Activated CD4-positive, alpha-beta T cell treated with anti-CD3 and anti-CD28 coated beads, Interleukin-2, amount 10 ng/mL, durations not matched to agents 24 days and 14 days (primary cell): ENCODE measurements around the gene MEGF11. TPM values are rescaled to one million over a fixed set of nuclear protein-coding genes. Genes with fewer than 3 reads are reported as not detected.

Experiments used
- DNase-seq: peaks from one replicate; pipeline ENCODE4 v3.0.0; 2022
- H3K27ac Mint-ChIP-seq: one replicate; pipeline ENCODE4 v1.8.0; 2022; ENCODE audit warnings: mild to moderate bottlenecking, mixed read lengths
- H3K27me3 Mint-ChIP-seq: one replicate; pipeline ENCODE4 v1.8.0; 2022; ENCODE audit warnings: mixed read lengths
- H3K36me3 Mint-ChIP-seq: one replicate; pipeline ENCODE4 v1.8.0; 2022; ENCODE audit warnings: low read depth, mild to moderate bottlenecking, mixed read lengths
- H3K4me1 Mint-ChIP-seq: one replicate; pipeline ENCODE4 v1.8.0; 2021; ENCODE audit warnings: mixed read lengths
- H3K4me3 Mint-ChIP-seq: one replicate; pipeline ENCODE4 v1.8.0; 2022; ENCODE audit warnings: mild to moderate bottlenecking, moderate library complexity, mixed read lengths
- H3K9me3 Mint-ChIP-seq: one replicate; pipeline ENCODE4 v1.8.0; 2021; ENCODE audit warnings: mixed read lengths
- intact Hi-C: fragments of 100-400 bp; cut with micrococcal nuclease; formaldehyde crosslinking; loops from one replicate; pipeline ENCODE4 v1.15.1; 2023
- total RNA-seq: library from RNA; stranded (reverse); gene quantifications from 2 replicates; pipeline ENCODE4 v1.2.3, GENCODE V29; 2022

Gene MEGF11
- total RNA-seq, 1 donor from 2014 or later = not detected

- H3K27me3 Mint-ChIP-seq = peaks cover 3% of the 10 kb centered on the region
- no peak overlapping the region for H3K27ac Mint-ChIP-seq
- intact Hi-C loops = no loop called here
- H3K36me3 Mint-ChIP-seq = no peaks in the 10 kb centered on the region
- no peaks in the 10 kb centered on the region for H3K9me3 Mint-ChIP-seq
- no peak overlapping the region for H3K4me3 Mint-ChIP-seq
- DNase-seq = no peak
- peaks cover 5% of the 10 kb centered on the region for H3K4me1 Mint-ChIP-seq
Measured at GRCh38 chr15:65930134-65930533, 323.4 kb downstream of the MEGF11 start.

DNA sequence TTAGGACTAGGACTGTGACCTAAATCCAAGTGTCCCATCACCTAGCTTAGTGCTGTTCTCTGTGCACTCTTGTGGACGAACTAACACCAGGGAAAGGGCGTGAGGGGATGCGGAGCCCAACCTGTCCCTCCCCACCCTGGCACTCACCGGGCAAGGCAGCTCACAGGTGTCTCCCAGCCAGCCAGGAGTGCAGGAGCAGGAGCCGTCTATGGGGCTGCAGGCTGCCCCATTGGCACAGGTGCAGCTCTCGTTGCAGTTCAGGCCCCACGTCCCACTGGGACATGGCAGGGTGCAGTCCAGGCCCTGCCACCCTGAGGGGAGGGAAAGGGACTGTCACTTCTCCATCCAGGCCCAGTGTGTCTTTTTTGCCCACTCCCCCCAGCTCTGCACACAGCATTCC is 324.0 kb downstream of the MEGF11 start:
- no peak for DNase-seq
- Mint-ChIP-seq H3K4me3 (no peak overlapping the region), H3K36me3 (no peaks in the 10 kb centered on the region), H3K9me3 (no peaks in the 10 kb centered on the region), H3K4me1 (peaks cover 5% of the 10 kb centered on the region), H3K27me3 (peaks cover 3% of the 10 kb centered on the region), H3K27ac (no peak overlapping the region)
- intact Hi-C loops = no loop called here

DNA sequence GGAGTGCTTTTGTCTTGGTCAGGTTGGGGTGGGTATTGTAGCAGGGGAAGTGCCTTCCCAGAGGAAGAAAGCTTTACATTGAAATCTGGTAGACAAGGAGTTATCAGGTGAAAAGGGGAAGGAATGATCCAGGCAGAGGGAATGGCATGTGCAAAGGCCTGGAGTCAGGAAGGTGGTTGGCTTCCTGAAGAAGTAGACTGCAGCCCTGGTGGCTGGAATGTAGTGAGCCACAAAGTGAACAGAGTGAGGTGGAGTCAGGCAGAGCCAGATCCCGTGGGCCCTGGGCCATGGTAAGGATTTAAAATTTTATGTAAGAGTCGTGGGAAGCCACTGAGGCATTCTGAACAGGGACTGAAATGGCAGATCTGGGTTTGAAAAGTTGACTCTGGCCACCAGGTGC is 326.0 kb downstream of the MEGF11 start:
- H3K4me1 Mint-ChIP-seq = no peaks in the 10 kb centered on the region
- H3K27me3 Mint-ChIP-seq = no peaks in the 10 kb centered on the region
- H3K27ac Mint-ChIP-seq = no peak overlapping the region
- no peak overlapping the region for H3K4me3 Mint-ChIP-seq
- no peaks in the 10 kb centered on the region for H3K9me3 Mint-ChIP-seq
- no peak for DNase-seq
- intact Hi-C loops = no loop called here
- no peaks in the 10 kb centered on the region for H3K36me3 Mint-ChIP-seq

DNA sequence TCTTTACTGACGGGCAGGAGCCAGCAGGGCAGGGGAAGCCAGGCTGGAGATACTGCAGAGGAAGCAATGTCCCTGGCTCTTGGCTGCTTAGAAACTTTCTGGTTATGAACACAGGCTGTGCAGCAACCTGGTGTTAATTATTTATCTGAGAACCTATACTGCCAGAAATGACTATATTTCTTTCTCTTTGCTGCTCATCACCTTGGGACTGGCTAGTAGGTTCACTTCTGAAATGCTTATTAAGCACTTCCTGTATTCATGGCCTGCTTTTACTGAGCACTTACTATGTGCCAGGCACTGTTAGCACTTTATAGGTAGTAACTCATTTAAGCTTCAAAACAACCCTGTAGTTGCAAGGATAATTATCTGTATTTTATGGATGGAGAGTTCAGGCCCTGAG is 326.7 kb downstream of the MEGF11 start:
- Mint-ChIP-seq H3K9me3 (no peaks in the 10 kb centered on the region), H3K4me1 (no peaks in the 10 kb centered on the region), H3K36me3 (no peaks in the 10 kb centered on the region), H3K27ac (no peak overlapping the region), H3K27me3 (no peaks in the 10 kb centered on the region), H3K4me3 (no peak overlapping the region)
- intact Hi-C loops = no loop called here
- no peak for DNase-seq

DNA sequence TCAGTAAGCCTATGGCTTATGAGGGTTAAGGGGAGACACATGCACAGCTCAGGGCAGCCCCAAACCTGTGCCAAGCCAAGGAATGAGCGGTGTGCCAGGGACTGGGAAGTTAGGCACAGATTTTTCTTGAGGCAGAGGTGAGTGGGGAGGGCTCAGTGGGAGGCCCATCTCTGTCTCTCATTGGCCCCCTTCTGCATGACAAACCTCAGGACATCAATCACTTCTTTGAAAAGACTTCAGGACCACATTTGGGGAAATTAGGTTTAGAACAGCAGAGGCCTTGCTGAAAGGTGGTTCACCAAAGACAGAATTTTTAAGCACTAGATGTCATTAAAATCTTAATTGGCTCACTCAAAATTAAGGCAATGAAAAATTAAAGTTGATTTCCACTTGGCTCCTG is 327.1 kb downstream of the MEGF11 start:
- intact Hi-C loops = no loop called here
- DNase-seq = no peak
- Mint-ChIP-seq H3K27ac (no peak overlapping the region), H3K36me3 (no peaks in the 10 kb centered on the region), H3K27me3 (no peaks in the 10 kb centered on the region), H3K4me3 (no peak overlapping the region), H3K4me1 (no peaks in the 10 kb centered on the region), H3K9me3 (no peaks in the 10 kb centered on the region)

DNA sequence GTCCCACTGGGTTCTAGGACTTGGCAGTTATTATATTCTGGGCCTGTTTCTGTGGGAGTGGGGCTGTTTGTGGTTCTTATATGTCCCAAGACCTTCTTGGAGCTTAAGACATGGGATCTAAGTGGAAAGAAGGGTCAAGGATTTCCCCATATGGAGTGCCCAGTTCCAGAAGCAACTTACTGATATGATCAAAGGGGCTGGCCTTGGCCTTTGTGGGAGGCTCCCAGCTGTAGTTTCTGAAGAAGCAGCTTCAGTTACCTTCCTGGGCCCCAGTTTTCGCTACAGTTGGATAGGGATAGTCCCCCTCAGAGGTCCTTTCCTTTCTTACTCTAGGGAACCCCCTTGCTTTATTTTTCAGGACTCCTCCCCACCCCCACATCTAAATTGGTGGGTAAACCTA is 328.2 kb downstream of the MEGF11 start:
- H3K27me3 Mint-ChIP-seq = no peaks in the 10 kb centered on the region
- H3K4me1 Mint-ChIP-seq = peaks cover 7% of the 10 kb centered on the region
- no peaks in the 10 kb centered on the region for H3K9me3 Mint-ChIP-seq
- no peak for DNase-seq
- H3K4me3 Mint-ChIP-seq = no peak overlapping the region
- H3K27ac Mint-ChIP-seq = no peak overlapping the region
- intact Hi-C loops = no loop called here
- H3K36me3 Mint-ChIP-seq = no peaks in the 10 kb centered on the region

- H3K36me3 Mint-ChIP-seq = no peaks in the 10 kb centered on the region
- no peak overlapping the region for H3K27ac Mint-ChIP-seq
- no peak for DNase-seq
- H3K9me3 Mint-ChIP-seq = no peaks in the 10 kb centered on the region
- no peak overlapping the region for H3K4me3 Mint-ChIP-seq
- intact Hi-C loops = no loop called here
- peaks cover 8% of the 10 kb centered on the region for H3K4me1 Mint-ChIP-seq
- no peaks in the 10 kb centered on the region for H3K27me3 Mint-ChIP-seq
Measured at GRCh38 chr15:65924004-65924403, 329.5 kb downstream of the MEGF11 start.

DNA sequence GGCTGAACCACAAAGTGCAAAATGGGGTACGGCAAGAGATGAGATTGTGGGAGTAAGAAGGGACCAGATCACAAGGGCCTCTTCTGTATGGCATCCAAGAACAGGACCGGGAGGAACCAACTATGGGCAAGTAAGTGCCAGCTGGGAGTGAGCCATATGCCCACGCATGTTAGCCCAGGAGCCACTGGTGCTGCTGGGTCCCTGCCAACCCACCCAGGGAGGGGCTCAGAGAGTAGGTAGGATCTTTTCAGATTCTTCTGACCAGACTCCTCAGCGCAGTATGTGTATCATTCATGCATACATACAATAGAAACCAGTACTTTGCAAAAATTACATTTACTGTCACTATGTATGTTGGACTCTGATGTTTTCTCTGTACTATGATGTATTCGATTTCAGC is 330.3 kb downstream of the MEGF11 start:
- H3K27me3 Mint-ChIP-seq = no peaks in the 10 kb centered on the region
- H3K4me1 Mint-ChIP-seq = peaks cover 15% of the 10 kb centered on the region
- no peak for DNase-seq
- H3K27ac Mint-ChIP-seq = no peak overlapping the region
- intact Hi-C loops = no loop called here
- no peaks in the 10 kb centered on the region for H3K36me3 Mint-ChIP-seq
- H3K4me3 Mint-ChIP-seq = no peak overlapping the region
- H3K9me3 Mint-ChIP-seq = no peaks in the 10 kb centered on the region

DNA sequence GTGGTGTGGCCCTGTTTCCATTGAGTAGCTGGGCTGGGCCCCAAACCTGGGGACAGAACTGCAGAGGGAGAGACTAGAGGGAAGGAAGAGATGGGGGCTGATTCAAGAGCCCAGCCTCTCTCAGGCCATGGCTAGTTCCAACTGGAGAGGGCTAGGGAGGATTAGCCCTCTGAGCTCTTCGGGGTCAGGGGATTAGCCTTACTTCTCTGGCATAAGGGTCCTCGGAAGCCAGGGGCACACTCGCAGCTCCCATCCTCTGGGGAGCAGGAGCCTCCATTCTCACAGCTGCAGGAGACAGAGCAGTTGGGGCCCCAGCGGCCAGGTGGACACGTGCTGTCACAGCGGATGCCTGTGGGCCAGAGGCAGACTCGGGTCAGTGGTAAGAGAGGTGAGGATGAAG is 330.9 kb downstream of the MEGF11 start:
- peaks cover 20% of the 10 kb centered on the region for H3K4me1 Mint-ChIP-seq
- H3K27ac Mint-ChIP-seq = no peak overlapping the region
- H3K4me3 Mint-ChIP-seq = no peak overlapping the region
- H3K27me3 Mint-ChIP-seq = no peaks in the 10 kb centered on the region
- no peaks in the 10 kb centered on the region for H3K9me3 Mint-ChIP-seq
- DNase-seq = no peak
- no peaks in the 10 kb centered on the region for H3K36me3 Mint-ChIP-seq
- intact Hi-C loops = no loop called here

DNA sequence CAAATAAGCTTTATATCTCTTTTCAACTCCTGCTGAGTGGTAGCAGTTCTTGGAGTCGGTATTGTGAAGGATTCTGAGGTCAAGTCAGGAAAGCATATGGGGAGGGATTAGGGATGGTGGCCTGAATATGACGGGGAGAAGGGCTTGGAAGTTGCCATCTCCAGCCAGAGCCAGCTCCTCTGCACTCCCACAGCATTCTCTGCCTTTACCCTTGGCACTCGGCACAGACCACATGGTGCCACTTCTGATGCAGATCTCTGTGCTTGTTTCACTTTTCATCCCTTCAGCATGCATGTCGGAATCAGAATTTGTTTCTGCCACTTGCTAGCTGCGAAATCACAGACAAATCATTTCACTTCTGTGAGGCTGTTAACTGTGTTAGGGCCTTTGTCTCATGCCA is 331.8 kb downstream of the MEGF11 start:
- Mint-ChIP-seq H3K27me3 (no peaks in the 10 kb centered on the region), H3K27ac (no peak overlapping the region), H3K4me1 (peaks cover 28% of the 10 kb centered on the region), H3K36me3 (no peaks in the 10 kb centered on the region), H3K9me3 (no peaks in the 10 kb centered on the region), H3K4me3 (no peak overlapping the region)
- intact Hi-C loops = no loop called here
- DNase-seq = no peak

- no peaks in the 10 kb centered on the region for H3K9me3 Mint-ChIP-seq
- no peaks in the 10 kb centered on the region for H3K27me3 Mint-ChIP-seq
- DNase-seq = no peak
- no peak overlapping the region for H3K4me3 Mint-ChIP-seq
- H3K27ac Mint-ChIP-seq = no peak overlapping the region
- no peaks in the 10 kb centered on the region for H3K36me3 Mint-ChIP-seq
- H3K4me1 Mint-ChIP-seq = peaks cover 38% of the 10 kb centered on the region
- intact Hi-C loops = no loop called here
Measured at GRCh38 chr15:65920825-65921309, 332.7 kb downstream of the MEGF11 start.

DNA sequence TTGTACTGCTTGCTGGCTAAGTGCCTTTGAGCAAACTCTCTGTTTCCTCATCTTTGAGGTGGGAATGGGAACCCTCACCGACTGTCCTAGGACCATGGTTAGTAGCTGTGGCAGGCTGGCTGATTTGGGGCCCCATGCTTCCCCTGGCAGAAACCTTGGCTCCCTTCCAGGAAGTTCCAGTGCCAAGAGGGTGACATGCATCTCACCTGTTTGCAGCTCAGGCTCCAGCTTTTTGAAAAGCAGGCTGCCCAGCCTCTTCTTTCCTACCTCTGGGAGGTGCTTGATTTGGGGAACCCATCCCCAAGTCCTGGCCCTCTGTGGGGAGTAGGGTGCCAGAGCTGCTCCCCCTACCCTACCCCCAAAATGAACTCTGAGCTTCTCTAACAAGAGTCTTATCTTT is 333.4 kb downstream of the MEGF11 start:
- DNase-seq = no peak
- no peaks in the 10 kb centered on the region for H3K9me3 Mint-ChIP-seq
- no peak overlapping the region for H3K27ac Mint-ChIP-seq
- H3K4me1 Mint-ChIP-seq = peaks cover 40% of the 10 kb centered on the region
- H3K27me3 Mint-ChIP-seq = no peaks in the 10 kb centered on the region
- H3K4me3 Mint-ChIP-seq = no peak overlapping the region
- no peaks in the 10 kb centered on the region for H3K36me3 Mint-ChIP-seq
- intact Hi-C loops = no loop called here

DNA sequence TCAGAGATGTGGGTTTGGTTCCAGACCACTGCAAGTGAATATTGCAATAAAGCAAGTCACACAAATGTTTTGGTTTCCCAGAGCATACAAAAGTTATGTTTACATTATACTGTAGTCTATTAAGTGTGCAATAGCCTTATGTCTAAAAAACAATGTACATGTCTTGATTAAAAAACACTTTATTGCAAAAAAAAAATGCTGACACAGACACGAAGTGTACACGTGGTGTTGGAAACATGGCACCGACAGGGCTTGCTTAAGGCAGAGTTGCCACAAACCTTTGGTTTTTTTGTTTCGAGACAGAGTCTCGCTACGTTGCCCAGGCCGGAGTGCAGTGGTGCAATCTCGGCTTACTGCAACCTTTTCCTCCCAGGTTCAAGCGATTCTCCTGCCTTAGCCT is 334.2 kb downstream of the MEGF11 start:
- DNase-seq = no peak
- H3K4me1 Mint-ChIP-seq = peaks cover 40% of the 10 kb centered on the region
- no peak overlapping the region for H3K27ac Mint-ChIP-seq
- no peaks in the 10 kb centered on the region for H3K27me3 Mint-ChIP-seq
- H3K36me3 Mint-ChIP-seq = no peaks in the 10 kb centered on the region
- H3K9me3 Mint-ChIP-seq = no peaks in the 10 kb centered on the region
- intact Hi-C loops = no loop called here
- H3K4me3 Mint-ChIP-seq = no peak overlapping the region

DNA sequence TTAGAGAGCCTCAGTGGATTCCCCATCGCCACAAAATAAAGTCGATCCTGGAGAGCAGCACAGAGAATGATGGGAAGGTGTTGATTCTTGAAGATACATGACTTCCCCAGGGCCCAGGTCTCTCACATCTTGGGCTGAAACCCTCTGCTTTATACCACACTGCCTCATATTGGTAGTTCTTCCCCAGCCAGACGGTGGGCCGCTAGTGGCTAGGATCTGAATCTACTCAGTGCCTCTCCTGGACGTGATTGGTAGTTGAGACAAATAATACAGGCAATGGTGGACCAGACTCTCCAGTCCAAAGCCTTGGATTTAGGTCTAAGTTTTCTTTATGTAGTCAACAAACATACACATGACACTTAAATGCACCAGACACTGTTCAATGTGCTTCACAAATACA is 334.6 kb downstream of the MEGF11 start:
- H3K27me3 Mint-ChIP-seq = no peaks in the 10 kb centered on the region
- peak overlapping the region; percentile 75 for H3K27ac Mint-ChIP-seq
- no peaks in the 10 kb centered on the region for H3K36me3 Mint-ChIP-seq
- no peaks in the 10 kb centered on the region for H3K9me3 Mint-ChIP-seq
- no peak for DNase-seq
- H3K4me1 Mint-ChIP-seq = peaks cover 40% of the 10 kb centered on the region
- intact Hi-C loops = no loop called here
- H3K4me3 Mint-ChIP-seq = no peak overlapping the region

DNA sequence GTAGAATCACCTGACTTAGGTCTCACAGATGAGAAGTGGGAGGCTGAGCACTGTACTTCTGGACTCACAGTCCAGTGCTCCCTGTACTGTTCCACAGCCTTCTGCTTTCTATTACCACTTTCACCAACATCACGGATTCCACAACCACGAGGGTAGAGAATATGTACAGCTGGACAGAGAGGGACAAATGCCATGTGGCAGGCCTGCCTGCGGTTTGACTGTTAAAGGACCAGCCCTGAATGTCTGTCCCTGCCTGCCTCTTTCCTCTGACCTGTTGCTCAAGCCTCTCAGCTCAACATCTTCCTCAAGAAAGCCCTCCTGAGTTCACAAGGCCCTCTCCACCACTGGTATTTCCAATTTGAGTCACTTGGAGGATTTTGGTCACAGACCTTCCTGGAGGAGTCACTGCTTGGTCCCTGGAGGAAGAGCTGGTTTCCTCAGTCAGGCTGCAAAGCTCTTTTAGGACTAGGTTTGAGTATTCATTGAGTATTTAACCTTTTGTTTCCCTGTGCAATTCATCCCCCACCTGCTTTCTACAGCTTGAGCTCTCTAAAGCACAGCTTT is 335.1 kb downstream of the MEGF11 start:
- intact Hi-C loops = no loop called here
- DNase-seq = peak; percentile 61
- H3K27me3 Mint-ChIP-seq = no peaks in the 10 kb centered on the region

More for the DNA sequence above, 335.1 kb downstream of the MEGF11 start:
- Mint-ChIP-seq H3K4me1 (peaks cover 40% of the 10 kb centered on the region), H3K4me3 (peak overlapping the region; percentile 10), H3K9me3 (no peaks in the 10 kb centered on the region), H3K36me3 (no peaks in the 10 kb centered on the region), H3K27ac (peak overlapping the region; percentile 75)
